UCSD-AML1 (cell line): ENCODE results near the gene DAG1.
"Not testable (repeated sequence)": the region's sequence is repeated elsewhere in the genome, so short reads cannot be mapped to it uniquely, and the experiment has no call there.

ENCODE experiments used
- DNase-seq: peaks from one replicate; lab custom pipeline; 2025; ENCODE audit not compliant: unreplicated experiment; lab: John Stamatoyannopoulos, UW

DAG1 gene

GRCh38 chr3:49469037-49469935, 781 bp upstream of the DAG1 start:
- no peak for DNase-seq

- no peak for DNase-seq
Observed at GRCh38 chr3:49470714-49471420, 800 bp downstream of the DAG1 start.

- no peak for DNase-seq
Observed at GRCh38 chr3:49471856-49472495, 1.9 kb downstream of the DAG1 start.

- peak; percentile 39 for DNase-seq
Observed at GRCh38 chr3:49476563-49476962, 6.5 kb downstream of the DAG1 start.

- DNase-seq, result no peak
Observed at GRCh38 chr3:49482766-49483165, 12.7 kb downstream of the DAG1 start.

- no peak for DNase-seq
Observed at GRCh38 chr3:49484471-49484870, 14.4 kb downstream of the DAG1 start.

- no peak for DNase-seq
Observed at GRCh38 chr3:49489247-49489646, 19.2 kb downstream of the DAG1 start.

GRCh38 chr3:49492969-49493368, 22.9 kb downstream of the DAG1 start:
- DNase-seq, result no peak

GRCh38 chr3:49493901-49494300, 23.8 kb downstream of the DAG1 start:
- DNase-seq, result no peak

GRCh38 chr3:49495023-49495422, 25.0 kb downstream of the DAG1 start:
- no peak for DNase-seq

- not testable (repeated sequence) for DNase-seq
Observed at GRCh38 chr3:49496845-49497244, 26.8 kb downstream of the DAG1 start.

GRCh38 chr3:49497606-49498005, 27.5 kb downstream of the DAG1 start:
- no peak for DNase-seq

- DNase-seq, result no peak
Observed at GRCh38 chr3:49498239-49498638, 28.2 kb downstream of the DAG1 start.

GRCh38 chr3:49498648-49499047, 28.6 kb downstream of the DAG1 start:
- DNase-seq, result no peak

- no peak for DNase-seq
Observed at GRCh38 chr3:49500205-49500731, 30.2 kb downstream of the DAG1 start.

GRCh38 chr3:49500732-49501609, 30.9 kb downstream of the DAG1 start:
- DNase-seq, result no peak

- DNase-seq, result no peak
Observed at GRCh38 chr3:49501842-49502241, 31.8 kb downstream of the DAG1 start.

GRCh38 chr3:49506906-49507305, 36.8 kb downstream of the DAG1 start:
- no peak for DNase-seq

GRCh38 chr3:49509028-49509561, 39.0 kb downstream of the DAG1 start:
- DNase-seq, result no peak

- no peak for DNase-seq
Observed at GRCh38 chr3:49511639-49512038, 41.6 kb downstream of the DAG1 start.
